ENCODE measurements around the gene ATXN7L2. TPM values are rescaled to one million over a fixed set of nuclear protein-coding genes. Genes with fewer than 3 reads are reported as not detected.

The ATXN7L2 gene
- polyA plus RNA-seq, 3 donors, result 1.1 to 3.6 (median 1.7) TPM

DNA sequence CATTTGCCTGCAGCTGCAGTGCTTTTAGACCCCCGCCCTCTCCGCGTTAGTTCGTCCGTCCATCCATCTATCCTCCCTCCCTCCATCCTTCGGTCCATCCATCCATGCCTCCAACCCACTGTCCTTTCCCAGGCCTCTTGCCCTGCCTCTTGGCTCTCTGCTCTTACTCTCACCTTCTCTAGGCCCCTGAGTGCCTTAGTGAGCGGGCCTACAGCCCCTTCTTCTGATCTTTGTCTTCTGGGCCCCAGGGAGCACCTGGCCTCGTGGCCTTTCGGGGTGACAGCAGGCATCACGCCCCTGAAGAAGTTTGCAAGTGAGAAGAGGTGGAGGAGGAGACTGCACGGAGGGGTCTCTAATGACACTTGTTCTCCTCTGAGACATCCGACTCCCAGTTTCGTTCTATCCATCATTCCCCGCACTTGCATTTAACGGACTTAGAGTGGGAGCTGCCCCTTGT is 842 bp downstream of the ATXN7L2 start:
- Histone ChIP-seq H2AFZ (ENCODE audit: insufficient read depth, low read depth, low read length, poor library complexity, severe bottlenecking) (peak overlapping the region; percentile 94), H3K27ac (ENCODE audit: low read depth in 1 of 2, low read length in 2 of 2) (peak overlapping the region in 1 of 2 donors; percentile 88), H3K79me2 (ENCODE audit: insufficient read depth, low read length) (no peaks in the 10 kb centered on the region), H3K4me1 (ENCODE audit: control insufficient read depth in 1 of 2, insufficient read depth in 2 of 2, low read length in 2 of 2) (peaks cover 16 to 19% of the 10 kb centered on the region in 2 donors), H3K27me3 (ENCODE audit: control insufficient read depth in 2 of 2, insufficient read depth in 2 of 2, low read length in 2 of 2) (peaks cover 8 to 29% of the 10 kb centered on the region in 2 donors), H3K4me2 (replicated peaks; ENCODE audit: extremely low read depth, low read length, poor library complexity, severe bottlenecking) (peak overlapping the region; percentile 100), H3K4me3 (replicated peaks in 1 of 3; ENCODE audit: low read depth in 2 of 3, low read length in 3 of 3) (peak overlapping the region; percentile 59 to 93 (median 77)), H3K36me3 (replicated peaks in 1 of 2; ENCODE audit: control insufficient read depth in 1 of 2, insufficient read depth in 2 of 2, low read length in 2 of 2) (no peaks in the 10 kb centered on the region), H3K9ac (ENCODE audit: insufficient read depth, low read length, poor library complexity, severe bottlenecking) (peak overlapping the region; percentile 93), H3K9me3 (replicated peaks in 1 of 2; ENCODE audit: control insufficient read depth in 1 of 2, insufficient read depth in 1 of 2, low read length in 2 of 2) (no peaks in the 10 kb centered on the region), H4K20me1 (ENCODE audit: insufficient read depth, low read length) (no peaks in the 10 kb centered on the region)
- TF ChIP-seq, protein P1, sequence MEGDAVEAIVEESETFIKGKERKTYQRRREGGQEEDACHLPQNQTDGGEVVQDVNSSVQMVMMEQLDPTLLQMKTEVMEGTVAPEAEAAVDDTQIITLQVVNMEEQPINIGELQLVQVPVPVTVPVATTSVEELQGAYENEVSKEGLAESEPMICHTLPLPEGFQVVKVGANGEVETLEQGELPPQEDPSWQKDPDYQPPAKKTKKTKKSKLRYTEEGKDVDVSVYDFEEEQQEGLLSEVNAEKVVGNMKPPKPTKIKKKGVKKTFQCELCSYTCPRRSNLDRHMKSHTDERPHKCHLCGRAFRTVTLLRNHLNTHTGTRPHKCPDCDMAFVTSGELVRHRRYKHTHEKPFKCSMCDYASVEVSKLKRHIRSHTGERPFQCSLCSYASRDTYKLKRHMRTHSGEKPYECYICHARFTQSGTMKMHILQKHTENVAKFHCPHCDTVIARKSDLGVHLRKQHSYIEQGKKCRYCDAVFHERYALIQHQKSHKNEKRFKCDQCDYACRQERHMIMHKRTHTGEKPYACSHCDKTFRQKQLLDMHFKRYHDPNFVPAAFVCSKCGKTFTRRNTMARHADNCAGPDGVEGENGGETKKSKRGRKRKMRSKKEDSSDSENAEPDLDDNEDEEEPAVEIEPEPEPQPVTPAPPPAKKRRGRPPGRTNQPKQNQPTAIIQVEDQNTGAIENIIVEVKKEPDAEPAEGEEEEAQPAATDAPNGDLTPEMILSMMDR (IDR thresholded peaks at IDR 0.05), result no peak
- 30% methylated on average over 7 of the region's 15 CpGs for WGBS (ENCODE audit: insufficient coverage)
- Mint-ChIP-seq H3K9me3 (no peaks in the 10 kb centered on the region), H3K36me3 (peaks cover 14 to 20% of the 10 kb centered on the region in 2 donors), H3K27ac (peak overlapping the region; percentile 25 to 92 (median 86)), H3K4me3 (peak overlapping the region; percentile 84 to 92), H3K27me3 (ENCODE audit: low read depth in 3 of 3) (peaks cover 28 to 36% (median 30%) of the 10 kb centered on the region in 3 donors), H3K4me1 (peaks cover 25% of the 10 kb centered on the region)
- DNase-seq, result no peak
- intact Hi-C loops (cut with micrococcal nuclease), result loop anchor here in 1 of 2 donors (5.0 kb wide), 1 partner anchor 57 kb away; the partner anchor contains the start of gene PSMA5

- Histone ChIP-seq H3K36me3 (replicated peaks in 1 of 2; ENCODE audit: control insufficient read depth in 1 of 2, insufficient read depth in 2 of 2, low read length in 2 of 2) (no peaks in the 10 kb centered on the region), H3K9ac (ENCODE audit: insufficient read depth, low read length, poor library complexity, severe bottlenecking) (no peak overlapping the region), H3K4me1 (ENCODE audit: control insufficient read depth in 1 of 2, insufficient read depth in 2 of 2, low read length in 2 of 2) (peaks cover 16 to 19% of the 10 kb centered on the region in 2 donors)
Observed at GRCh38 chr1:109485001-109485400, 1.3 kb downstream of the ATXN7L2 start.

More at GRCh38 chr1:109485001-109485400, 1.3 kb downstream of the ATXN7L2 start:
- WGBS (ENCODE audit: insufficient coverage), result no CpG with 5 or more reads among the region's 3 CpGs
- TF ChIP-seq, protein P1 (IDR thresholded peaks at IDR 0.05), result no peak
- no peaks in the 10 kb centered on the region for H3K79me2 ChIP-seq (ENCODE audit: insufficient read depth, low read length)
- no peak overlapping the region for H3K27ac ChIP-seq (ENCODE audit: low read depth in 1 of 2, low read length in 2 of 2)
- H3K27me3 Mint-ChIP-seq (ENCODE audit: low read depth in 3 of 3), result peaks cover 24 to 33% (median 28%) of the 10 kb centered on the region in 3 donors
- intact Hi-C loops (cut with micrococcal nuclease), result no loop called here
- H3K9me3 Mint-ChIP-seq, result no peaks in the 10 kb centered on the region
- H3K4me1 Mint-ChIP-seq, result peaks cover 25% of the 10 kb centered on the region
- H3K9me3 ChIP-seq (replicated peaks in 1 of 2; ENCODE audit: control insufficient read depth in 1 of 2, insufficient read depth in 1 of 2, low read length in 2 of 2), result no peaks in the 10 kb centered on the region
- no peak overlapping the region for H2AFZ ChIP-seq (ENCODE audit: insufficient read depth, low read depth, low read length, poor library complexity, severe bottlenecking)
- H3K4me2 ChIP-seq (replicated peaks; ENCODE audit: extremely low read depth, low read length, poor library complexity, severe bottlenecking), result peak overlapping the region; percentile 100
- H3K4me3 ChIP-seq (replicated peaks in 1 of 3; ENCODE audit: low read depth in 2 of 3, low read length in 3 of 3), result peak overlapping the region in 1 of 3 experiments; percentile 93
- no peaks in the 10 kb centered on the region for H4K20me1 ChIP-seq (ENCODE audit: insufficient read depth, low read length)
- peaks cover 8 to 26% of the 10 kb centered on the region in 2 donors for H3K27me3 ChIP-seq (ENCODE audit: control insufficient read depth in 2 of 2, insufficient read depth in 2 of 2, low read length in 2 of 2)
- no peak overlapping the region for H3K27ac Mint-ChIP-seq
- peaks cover 14 to 20% of the 10 kb centered on the region in 2 donors for H3K36me3 Mint-ChIP-seq
- H3K4me3 Mint-ChIP-seq, result peak overlapping the region; percentile 84 to 92
- no peak for DNase-seq

Data from CD14-positive monocyte (primary cell).